WI38 (cell line): ENCODE data around the gene FRYL.

Source experiments
- H3K4me3 ChIP-seq: 2 replicates; pipeline ENCODE4 v1.5.1; 2011; ENCODE audit warnings: low read depth, mild to moderate bottlenecking, control low read depth, low read length
- TF ChIP-seq, protein P1 (sequence below): IDR thresholded peaks from 2 replicates; pipeline ENCODE4 v1.5.1; 2012; ENCODE audit warnings: low read depth, mild to moderate bottlenecking, control low read depth, low read length

Gene FRYL

DNA sequence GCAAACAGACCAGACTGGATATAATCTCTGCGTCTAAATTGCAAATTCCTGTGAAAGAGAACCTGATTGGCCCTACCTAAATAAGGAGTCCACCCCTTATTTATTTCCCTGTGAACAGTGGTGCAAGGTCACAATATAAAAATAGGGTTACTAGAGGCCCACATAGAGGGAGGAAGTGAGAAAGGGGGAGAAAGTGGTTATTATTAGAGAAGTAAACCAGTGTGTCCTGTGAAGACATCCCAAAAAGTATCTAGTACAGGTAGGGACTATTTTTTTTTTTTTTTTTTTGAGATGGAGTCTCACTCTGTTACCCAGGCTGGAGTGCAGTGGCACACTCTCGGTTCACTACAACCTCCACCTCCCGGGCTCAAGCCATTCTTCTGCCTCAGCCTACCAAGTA, 15.0 kb upstream of the FRYL start:
- TF ChIP-seq, protein P1, sequence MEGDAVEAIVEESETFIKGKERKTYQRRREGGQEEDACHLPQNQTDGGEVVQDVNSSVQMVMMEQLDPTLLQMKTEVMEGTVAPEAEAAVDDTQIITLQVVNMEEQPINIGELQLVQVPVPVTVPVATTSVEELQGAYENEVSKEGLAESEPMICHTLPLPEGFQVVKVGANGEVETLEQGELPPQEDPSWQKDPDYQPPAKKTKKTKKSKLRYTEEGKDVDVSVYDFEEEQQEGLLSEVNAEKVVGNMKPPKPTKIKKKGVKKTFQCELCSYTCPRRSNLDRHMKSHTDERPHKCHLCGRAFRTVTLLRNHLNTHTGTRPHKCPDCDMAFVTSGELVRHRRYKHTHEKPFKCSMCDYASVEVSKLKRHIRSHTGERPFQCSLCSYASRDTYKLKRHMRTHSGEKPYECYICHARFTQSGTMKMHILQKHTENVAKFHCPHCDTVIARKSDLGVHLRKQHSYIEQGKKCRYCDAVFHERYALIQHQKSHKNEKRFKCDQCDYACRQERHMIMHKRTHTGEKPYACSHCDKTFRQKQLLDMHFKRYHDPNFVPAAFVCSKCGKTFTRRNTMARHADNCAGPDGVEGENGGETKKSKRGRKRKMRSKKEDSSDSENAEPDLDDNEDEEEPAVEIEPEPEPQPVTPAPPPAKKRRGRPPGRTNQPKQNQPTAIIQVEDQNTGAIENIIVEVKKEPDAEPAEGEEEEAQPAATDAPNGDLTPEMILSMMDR, result no peak
- H3K4me3 ChIP-seq, result no peak overlapping the region

DNA sequence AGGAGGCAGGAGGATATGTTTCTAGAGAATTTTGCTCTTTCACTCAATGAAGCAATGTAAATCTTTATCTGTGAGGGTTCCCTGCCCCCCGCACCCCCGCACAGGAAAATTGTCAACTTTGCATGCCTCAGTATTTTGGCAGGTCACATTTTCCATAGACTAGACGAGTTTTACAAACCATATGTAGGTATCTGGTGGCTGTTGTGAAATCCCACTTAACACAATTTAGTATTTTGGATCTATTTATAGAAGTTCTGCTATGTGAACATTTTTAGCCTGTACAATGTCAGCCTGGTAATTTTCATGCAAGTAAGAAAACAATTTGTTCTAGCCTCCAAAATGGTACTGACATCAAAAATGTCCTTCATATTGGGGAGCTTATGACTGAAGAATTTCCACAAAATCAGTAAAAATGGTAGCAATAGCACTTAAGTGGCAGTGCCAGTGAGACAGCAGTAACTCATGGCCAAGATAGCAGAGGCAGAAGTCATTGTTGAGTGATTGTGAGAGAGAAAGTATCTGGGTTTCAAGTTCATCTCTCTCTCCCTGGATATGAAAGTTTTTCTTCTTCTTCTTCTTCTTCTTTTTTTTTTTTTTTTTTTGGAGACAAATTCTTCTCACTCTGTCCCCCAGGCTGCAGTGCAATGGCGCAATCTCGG, 12.4 kb upstream of the FRYL start:
- TF ChIP-seq, protein P1, result no peak
- no peak overlapping the region for H3K4me3 ChIP-seq

DNA sequence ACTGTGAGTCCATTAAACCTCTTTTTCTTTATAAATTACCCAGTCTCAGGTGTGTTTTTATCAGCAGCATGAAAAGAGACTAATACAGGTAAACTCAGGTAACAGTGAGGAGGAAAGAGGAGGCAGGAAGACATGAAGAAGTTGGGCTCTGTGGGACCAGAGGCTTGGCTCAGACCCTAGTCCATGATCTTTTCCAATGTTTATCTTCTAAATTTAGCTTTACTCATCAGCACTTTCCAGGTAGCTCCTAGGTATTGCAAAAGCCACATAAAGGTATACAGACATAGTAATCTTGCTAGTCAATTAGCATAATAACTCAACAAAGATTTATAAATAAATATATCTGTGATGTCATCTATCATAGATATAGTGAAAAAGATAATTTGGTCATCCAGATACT, 11.2 kb upstream of the FRYL start:
- H3K4me3 ChIP-seq, result no peak overlapping the region
- TF ChIP-seq, protein P1, result no peak

DNA sequence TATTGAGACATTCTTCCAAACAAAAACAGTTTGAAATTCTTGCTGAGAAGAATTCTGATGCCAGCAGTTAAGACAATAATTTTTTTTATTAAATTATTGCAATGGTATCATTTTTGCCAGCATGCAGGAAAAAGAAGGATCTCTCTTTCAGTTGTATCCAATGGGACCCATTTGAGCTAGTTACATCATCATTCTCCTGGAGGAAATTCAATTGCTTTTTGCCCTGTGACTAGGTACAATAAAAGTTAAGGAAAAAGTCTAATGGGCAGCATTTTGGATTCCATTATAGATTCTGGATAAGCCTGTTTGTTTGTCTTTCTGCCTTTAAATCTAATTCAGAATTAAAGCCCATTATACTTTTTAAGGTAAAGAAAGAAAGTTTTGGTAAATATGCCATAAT, 10.5 kb upstream of the FRYL start:
- H3K4me3 ChIP-seq, result no peak overlapping the region
- TF ChIP-seq, protein P1, result no peak

DNA sequence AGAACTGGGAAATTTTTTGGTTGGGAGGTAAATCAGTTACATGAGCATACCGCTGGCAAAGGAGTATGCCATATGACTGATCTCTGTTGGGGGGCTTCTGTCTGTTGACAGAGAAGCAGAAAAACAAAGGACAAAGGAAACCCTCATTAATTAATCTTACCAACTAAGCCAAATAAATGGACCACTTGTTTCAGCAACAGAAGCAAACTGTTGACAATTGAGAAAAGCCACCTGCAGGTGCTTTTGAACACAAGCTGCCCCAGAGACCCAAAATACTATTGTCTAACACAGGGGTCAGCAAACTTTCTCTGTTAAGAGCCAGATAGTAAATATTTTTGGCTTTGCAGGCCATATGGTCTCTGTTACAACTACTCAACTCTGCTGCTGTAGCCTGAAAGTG, 7.0 kb upstream of the FRYL start:
- TF ChIP-seq, protein P1, result no peak
- H3K4me3 ChIP-seq, result no peak overlapping the region

DNA sequence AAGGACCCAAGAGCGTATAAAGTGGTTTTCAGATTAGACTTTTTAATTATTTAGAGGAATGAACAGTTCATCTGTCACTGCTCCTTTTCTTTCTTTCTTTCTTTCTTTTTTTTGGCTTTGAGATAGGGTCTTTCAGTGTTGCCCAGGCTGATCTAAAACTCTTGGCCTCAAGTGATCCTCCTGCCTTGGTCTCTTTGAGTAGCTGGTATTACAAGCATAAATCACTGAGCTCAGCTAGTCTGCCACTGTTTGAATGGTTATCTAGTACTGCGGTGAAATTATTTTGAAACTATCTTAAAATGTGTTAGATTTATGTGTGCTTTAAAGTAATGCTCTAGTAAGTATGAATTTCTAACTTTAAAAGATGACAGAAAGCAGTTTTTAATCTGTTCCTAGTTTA, 6.5 kb upstream of the FRYL start:
- TF ChIP-seq, protein P1, result no peak
- no peak overlapping the region for H3K4me3 ChIP-seq

DNA sequence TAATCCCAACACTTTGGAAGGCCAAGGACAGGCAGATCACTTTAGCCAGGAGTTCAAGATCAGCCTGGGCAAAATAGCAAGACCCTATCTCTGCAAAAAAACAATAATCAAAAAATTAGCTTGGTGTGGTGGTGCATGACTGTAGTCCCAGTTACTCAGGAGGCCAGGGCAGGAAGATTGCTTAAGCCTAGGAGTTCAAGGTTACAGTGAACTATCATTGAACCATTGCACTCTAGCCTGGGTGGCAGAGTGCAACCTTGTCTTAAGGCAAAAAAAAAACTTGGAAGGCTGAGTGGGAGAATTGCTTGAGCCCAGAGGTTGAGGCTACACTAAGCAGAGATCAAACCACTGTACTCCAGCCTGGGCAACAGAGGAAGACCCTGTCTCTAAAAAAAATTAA, 5.2 kb upstream of the FRYL start:
- TF ChIP-seq, protein P1, result no peak
- H3K4me3 ChIP-seq, result no peak overlapping the region
